H9 (cell line): Measurements from ENCODE around the gene APAF1. TPM values are rescaled to one million over a fixed set of nuclear protein-coding genes. Genes with fewer than 3 reads are reported as not detected.

Experiments used
- DNase-seq: peaks from one replicate; pipeline ENCODE4 v3.0.0-alpha.2; 2017
- H2AFZ ChIP-seq: one replicate; pipeline ENCODE4 v1.6.1; 2013; ENCODE audit warnings: mild to moderate bottlenecking, low read length, control low read depth, moderate library complexity
- H2AK5ac ChIP-seq: 2 replicates; pipeline ENCODE4 v1.6.1; 2013; ENCODE audit warnings: low read length, control low read depth, mixed read lengths; ENCODE audit not compliant: insufficient read length
- H2BK120ac ChIP-seq: one replicate; pipeline ENCODE4 v1.6.1; 2013; ENCODE audit warnings: low read depth, mild to moderate bottlenecking, low read length, control low read depth, inconsistent platforms; ENCODE audit not compliant: poor library complexity, severe bottlenecking
- H2BK12ac ChIP-seq: 2 replicates; pipeline ENCODE4 v1.6.1; 2013; ENCODE audit warnings: low read length, control low read depth, mixed read lengths, low read depth; ENCODE audit not compliant: insufficient read length
- H2BK15ac ChIP-seq: 2 replicates; pipeline ENCODE4 v1.6.1; 2013; ENCODE audit warnings: low read depth, low read length, control low read depth
- H2BK20ac ChIP-seq: one replicate; pipeline ENCODE4 v1.6.1; 2013; ENCODE audit warnings: low read depth, mild to moderate bottlenecking, low read length, control low read depth, inconsistent platforms; ENCODE audit not compliant: poor library complexity, severe bottlenecking
- H2BK5ac ChIP-seq: 2 replicates; pipeline ENCODE4 v1.6.1; 2013; ENCODE audit warnings: low read length, control low read depth, mixed read lengths; ENCODE audit not compliant: insufficient read length
- H3K14ac ChIP-seq: 2 replicates; pipeline ENCODE4 v1.6.1; 2013; ENCODE audit warnings: low read length, control low read depth; ENCODE audit not compliant: insufficient read depth
- H3K18ac ChIP-seq: 2 replicates; pipeline ENCODE4 v1.6.1; 2013; ENCODE audit warnings: low read depth, mild to moderate bottlenecking, mixed read lengths, low read length, control low read depth; ENCODE audit not compliant: insufficient read length
- H3K23ac ChIP-seq: 2 replicates; pipeline ENCODE4 v1.6.1; 2013; ENCODE audit warnings: low read length, control low read depth, mixed read lengths, low read depth; ENCODE audit not compliant: insufficient read length
- H3K23me2 ChIP-seq: 2 replicates; pipeline ENCODE4 v1.6.1; 2013; ENCODE audit warnings: low read depth, mild to moderate bottlenecking, mixed read lengths, low read length, control low read depth; ENCODE audit not compliant: insufficient read length, poor library complexity, severe bottlenecking
- H3K27ac ChIP-seq: 2 replicates; pipeline ENCODE4 v1.5.1; 2013; ENCODE audit warnings: low read length, control low read depth, mixed read lengths, low read depth; ENCODE audit not compliant: insufficient read length
- H3K27me3 ChIP-seq: 2 replicates; pipeline ENCODE4 v1.6.1; 2013; ENCODE audit warnings: low read length, control low read depth, inconsistent platforms; ENCODE audit not compliant: insufficient read depth
- H3K4ac ChIP-seq: 2 replicates; pipeline ENCODE4 v1.6.1; 2013; ENCODE audit warnings: low read depth, mild to moderate bottlenecking, control low read depth, inconsistent platforms, low read length, moderate library complexity
- H3K4me1 ChIP-seq: 2 replicates; pipeline ENCODE4 v1.6.1; 2013; ENCODE audit warnings: low read length, control low read depth, inconsistent platforms; ENCODE audit not compliant: insufficient read depth
- H3K4me2 ChIP-seq: 2 replicates; pipeline ENCODE4 v1.6.1; 2013; ENCODE audit warnings: low read length, control low read depth, mixed read lengths; ENCODE audit not compliant: insufficient read length, insufficient read depth
- H3K56ac ChIP-seq: 2 replicates; pipeline ENCODE4 v1.6.1; 2013; ENCODE audit warnings: low read depth, mild to moderate bottlenecking, mixed read lengths, low read length, control low read depth; ENCODE audit not compliant: insufficient read length
- H3K79me1 ChIP-seq: 2 replicates; pipeline ENCODE4 v1.6.1; 2013; ENCODE audit warnings: low read depth, mild to moderate bottlenecking, moderate library complexity, low read length, control low read depth, inconsistent platforms; ENCODE audit not compliant: insufficient read depth, poor library complexity, severe bottlenecking
- H3K79me2 ChIP-seq: 2 replicates; pipeline ENCODE4 v1.6.1; 2013; ENCODE audit warnings: low read length, control low read depth, inconsistent platforms; ENCODE audit not compliant: insufficient read depth
- H3K9ac ChIP-seq: 2 replicates; pipeline ENCODE4 v1.6.1; 2013; ENCODE audit warnings: low read length, control low read depth, mixed read lengths; ENCODE audit not compliant: insufficient read length; ENCODE audit errors: extremely low read depth
- H3K9me3 ChIP-seq: one replicate; pipeline ENCODE4 v1.6.1; 2013; ENCODE audit warnings: low read depth, low read length, inconsistent platforms; ENCODE audit not compliant: control insufficient read depth
- H3T11ph ChIP-seq: one replicate; pipeline ENCODE4 v1.6.1; 2013; ENCODE audit warnings: mild to moderate bottlenecking, low read length, control low read depth, inconsistent platforms
- H4K20me1 ChIP-seq: one replicate; pipeline ENCODE4 v1.6.1; 2013; ENCODE audit not compliant: control insufficient read depth, insufficient read length, insufficient read depth
- H4K5ac ChIP-seq: 2 replicates; pipeline ENCODE4 v1.6.1; 2013; ENCODE audit warnings: low read depth, mild to moderate bottlenecking, mixed read lengths, low read length, control low read depth; ENCODE audit not compliant: insufficient read length
- H4K8ac ChIP-seq: replicated peaks from 2 replicates; pipeline ENCODE4 v1.6.1; 2013; ENCODE audit warnings: low read length, control low read depth, mixed read lengths, low read depth; ENCODE audit not compliant: insufficient read length
- H4K91ac ChIP-seq: 2 replicates; pipeline ENCODE4 v1.6.1; 2013; ENCODE audit warnings: low read depth, mild to moderate bottlenecking, moderate library complexity, mixed read lengths, low read length, control low read depth; ENCODE audit not compliant: insufficient read length
- H3K27ac Mint-ChIP-seq, 3 experiments: 2 replicates in 2 of 3; 3 replicates in 1 of 3; pipeline ENCODE4 v1.8.0; 2020 to 2021; ENCODE audit warnings: mixed read lengths in 3 of 3, mild to moderate bottlenecking in 1 of 3, moderate library complexity in 1 of 3
- H3K27me3 Mint-ChIP-seq: 2 replicates; pipeline ENCODE4 v1.8.0; 2021; ENCODE audit warnings: low read depth, mild to moderate bottlenecking, moderate library complexity, mixed read lengths
- H3K36me3 Mint-ChIP-seq, 3 experiments: 2 replicates in 2 of 3; 3 replicates in 1 of 3; pipeline ENCODE4 v1.8.0; 2020 to 2021; ENCODE audit warnings: low read depth in 3 of 3, mixed read lengths in 3 of 3; ENCODE audit not compliant: insufficient read depth in 1 of 3
- H3K4me1 Mint-ChIP-seq, 2 experiments: 2 replicates each; pipeline ENCODE4 v1.8.0; 2020; ENCODE audit warnings: mixed read lengths in 2 of 2
- H3K4me3 Mint-ChIP-seq, 2 experiments: 2 replicates in 1 of 2; 3 replicates in 1 of 2; pipeline ENCODE4 v1.8.0; 2020 to 2021; ENCODE audit warnings: mild to moderate bottlenecking in 2 of 2, mixed read lengths in 2 of 2, moderate library complexity in 1 of 2
- H3K9me3 Mint-ChIP-seq, 2 experiments: 2 replicates in 1 of 2; 3 replicates in 1 of 2; pipeline ENCODE4 v1.8.0; 2020; ENCODE audit warnings: mild to moderate bottlenecking in 2 of 2, mixed read lengths in 2 of 2, moderate library complexity in 1 of 2
- WGBS: extraction: QIAGEN DNeasy Blood & Tissue Kit; methylation state at CpG from one replicate; pipeline ENCODE4 v1.1.7; 2013; ENCODE audit warnings: missing lambda C conversion rate, low lambda C conversion rate, mixed read lengths; ENCODE audit not compliant: insufficient read length; ENCODE audit errors: extremely low coverage; 5-methylcytosine and 5-hydroxymethylcytosine counted together
- total RNA-seq: library from RNA; stranded (reverse); gene quantifications from 2 replicates; pipeline ENCODE4 v1.2.1, GENCODE V29; 2021
- TF ChIP-seq, protein P1 (sequence below): fragments of 200-600 bp; sonication (generic); conservative IDR thresholded peaks from 3 replicates; pipeline ENCODE4 v1.8.0; 2021; ENCODE audit warnings: antibody characterized with exemption, mild to moderate bottlenecking

Gene APAF1
- total RNA-seq, 1 experiment from 2014 or later = 16.5 TPM

DNA sequence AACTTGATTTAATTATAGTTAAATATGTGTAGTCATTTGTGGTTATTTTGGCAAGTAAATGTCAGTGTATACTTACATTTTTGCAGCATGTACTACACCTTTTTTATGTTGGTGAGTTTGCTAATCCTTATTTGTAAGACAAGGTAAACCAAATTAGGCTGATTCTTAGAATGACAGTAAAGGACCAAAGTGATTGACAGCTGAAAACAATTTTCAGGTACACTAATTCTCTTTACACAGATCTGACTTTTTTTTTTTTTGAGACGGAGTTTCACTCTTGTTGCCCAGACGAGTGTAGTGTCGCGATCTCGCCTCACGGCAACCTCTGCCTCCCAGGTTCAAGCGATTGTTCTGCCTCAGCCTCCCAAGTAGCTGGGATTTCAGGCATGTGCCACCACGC, 43.2 kb upstream of the APAF1 start:
- no peak overlapping the region for H2AK5ac ChIP-seq
- no peaks in the 10 kb centered on the region for H4K20me1 ChIP-seq
- H3K9me3 ChIP-seq = no peaks in the 10 kb centered on the region
- no peak overlapping the region for H3K27ac ChIP-seq
- H2AFZ ChIP-seq = no peak overlapping the region
- Mint-ChIP-seq H3K27me3 (no peaks in the 10 kb centered on the region), H3K36me3 (peaks cover 47 to 78% (median 67%) of the 10 kb centered on the region in 3 experiments; a peak in 6 of 7 replicates), H3K27ac (no peak overlapping the region), H3K9me3 (no peaks in the 10 kb centered on the region), H3K4me3 (no peak overlapping the region), H3K4me1 (no peaks in the 10 kb centered on the region)
- H3K4me2 ChIP-seq = no peak overlapping the region
- no peak overlapping the region for H3T11ph ChIP-seq
- no peak overlapping the region for H2BK12ac ChIP-seq
- H3K18ac ChIP-seq = no peak overlapping the region
- no CpG with 5 or more reads among the region's 8 CpGs for WGBS
- no peak overlapping the region for H3K4ac ChIP-seq
- TF ChIP-seq, protein P1, sequence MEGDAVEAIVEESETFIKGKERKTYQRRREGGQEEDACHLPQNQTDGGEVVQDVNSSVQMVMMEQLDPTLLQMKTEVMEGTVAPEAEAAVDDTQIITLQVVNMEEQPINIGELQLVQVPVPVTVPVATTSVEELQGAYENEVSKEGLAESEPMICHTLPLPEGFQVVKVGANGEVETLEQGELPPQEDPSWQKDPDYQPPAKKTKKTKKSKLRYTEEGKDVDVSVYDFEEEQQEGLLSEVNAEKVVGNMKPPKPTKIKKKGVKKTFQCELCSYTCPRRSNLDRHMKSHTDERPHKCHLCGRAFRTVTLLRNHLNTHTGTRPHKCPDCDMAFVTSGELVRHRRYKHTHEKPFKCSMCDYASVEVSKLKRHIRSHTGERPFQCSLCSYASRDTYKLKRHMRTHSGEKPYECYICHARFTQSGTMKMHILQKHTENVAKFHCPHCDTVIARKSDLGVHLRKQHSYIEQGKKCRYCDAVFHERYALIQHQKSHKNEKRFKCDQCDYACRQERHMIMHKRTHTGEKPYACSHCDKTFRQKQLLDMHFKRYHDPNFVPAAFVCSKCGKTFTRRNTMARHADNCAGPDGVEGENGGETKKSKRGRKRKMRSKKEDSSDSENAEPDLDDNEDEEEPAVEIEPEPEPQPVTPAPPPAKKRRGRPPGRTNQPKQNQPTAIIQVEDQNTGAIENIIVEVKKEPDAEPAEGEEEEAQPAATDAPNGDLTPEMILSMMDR = no peak
- H3K27me3 ChIP-seq = no peaks in the 10 kb centered on the region
- H3K9ac ChIP-seq = no peak overlapping the region
- no peak overlapping the region for H4K91ac ChIP-seq
- H2BK15ac ChIP-seq = no peak overlapping the region
- no peak overlapping the region for H3K14ac ChIP-seq
- H3K23me2 ChIP-seq = no peaks in the 10 kb centered on the region
- no peaks in the 10 kb centered on the region for H3K79me1 ChIP-seq
- no peak overlapping the region for H2BK120ac ChIP-seq
- H2BK5ac ChIP-seq = no peak overlapping the region
- H2BK20ac ChIP-seq = no peak overlapping the region
- no peak for DNase-seq
- no peak overlapping the region for H3K56ac ChIP-seq
- H3K79me2 ChIP-seq = no peaks in the 10 kb centered on the region
- H4K5ac ChIP-seq = no peak overlapping the region
- no peak overlapping the region for H4K8ac ChIP-seq
- no peaks in the 10 kb centered on the region for H3K4me1 ChIP-seq
- H3K23ac ChIP-seq = no peak overlapping the region
